ENCODE data around the gene KCNJ10. TPM values are rescaled to one million over a fixed set of nuclear protein-coding genes. Genes with fewer than 3 reads are reported as not detected.

The KCNJ10 gene
- total and polyA plus RNA-seq, 2 of the 13 experiments (the other 11 are each of a cell fraction or from before 2014, with no cell fraction given): 4.4 to 10.3 TPM

DNA sequence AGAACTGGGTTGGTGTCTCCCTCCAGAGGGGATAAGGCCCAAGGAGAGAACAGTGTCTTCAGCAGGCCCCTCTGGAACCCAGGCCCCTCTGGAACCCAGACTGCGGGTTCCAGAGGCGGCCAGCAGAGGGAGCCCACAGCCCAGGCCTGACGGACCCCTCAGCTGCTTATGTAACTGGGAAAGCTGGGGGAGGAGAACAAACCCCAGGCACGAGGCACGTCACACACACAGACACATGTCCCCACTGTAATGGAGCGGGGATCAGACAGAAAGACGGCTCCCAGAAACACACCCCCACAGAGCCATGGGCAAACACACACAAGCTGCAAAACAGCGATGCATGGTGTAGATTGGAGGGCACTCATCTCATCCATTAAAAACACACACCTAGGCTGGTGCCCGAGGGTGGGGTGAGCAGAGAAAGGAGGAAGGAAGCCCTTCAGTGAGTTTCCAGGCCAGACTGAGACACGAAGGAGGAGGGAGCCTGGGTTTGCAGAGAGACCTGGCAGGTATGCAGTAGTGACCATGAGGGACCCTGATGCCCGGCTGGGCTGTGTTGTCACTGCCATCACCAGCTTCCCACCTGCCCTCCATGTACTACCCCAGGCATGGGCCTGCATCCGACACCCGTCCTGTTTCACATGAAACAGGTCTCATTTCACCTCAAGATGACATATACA is 31.2 kb upstream of the KCNJ10 start (continued):
- TF ChIP-seq, protein P1, sequence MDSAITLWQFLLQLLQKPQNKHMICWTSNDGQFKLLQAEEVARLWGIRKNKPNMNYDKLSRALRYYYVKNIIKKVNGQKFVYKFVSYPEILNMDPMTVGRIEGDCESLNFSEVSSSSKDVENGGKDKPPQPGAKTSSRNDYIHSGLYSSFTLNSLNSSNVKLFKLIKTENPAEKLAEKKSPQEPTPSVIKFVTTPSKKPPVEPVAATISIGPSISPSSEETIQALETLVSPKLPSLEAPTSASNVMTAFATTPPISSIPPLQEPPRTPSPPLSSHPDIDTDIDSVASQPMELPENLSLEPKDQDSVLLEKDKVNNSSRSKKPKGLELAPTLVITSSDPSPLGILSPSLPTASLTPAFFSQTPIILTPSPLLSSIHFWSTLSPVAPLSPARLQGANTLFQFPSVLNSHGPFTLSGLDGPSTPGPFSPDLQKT (CRISPR knock-in tag; IDR thresholded peaks at IDR 0.05; ENCODE audit: borderline replicate concordance): no peak
- TF ChIP-seq ZNF549 (CRISPR knock-in tag; IDR thresholded peaks at IDR 0.05) (no peak), ZNF282 (IDR thresholded peaks at IDR 0.05; ENCODE audit: partially characterized antibody) (no peak), YEATS4 (CRISPR knock-in tag; IDR thresholded peaks at IDR 0.05; ENCODE audit: borderline replicate concordance) (peak; percentile 63; the same call in 1 of the 2 replicates), ZNF407 (CRISPR knock-in tag; IDR thresholded peaks at IDR 0.05; ENCODE audit: not compliant biosample characterization) (no peak), ZGPAT (CRISPR knock-in tag; IDR thresholded peaks at IDR 0.05) (peak; percentile 35; the same call in 1 of the 2 replicates), WIZ (CRISPR knock-in tag; IDR thresholded peaks at IDR 0.05) (no peak), HMG20A (CRISPR knock-in tag; IDR thresholded peaks at IDR 0.05; ENCODE audit: borderline replicate concordance) (no peak), ZEB1 (IDR thresholded peaks at IDR 0.05; ENCODE audit: insufficient replicate concordance, low read depth) (no peak)
- TF ChIP-seq, protein P2, sequence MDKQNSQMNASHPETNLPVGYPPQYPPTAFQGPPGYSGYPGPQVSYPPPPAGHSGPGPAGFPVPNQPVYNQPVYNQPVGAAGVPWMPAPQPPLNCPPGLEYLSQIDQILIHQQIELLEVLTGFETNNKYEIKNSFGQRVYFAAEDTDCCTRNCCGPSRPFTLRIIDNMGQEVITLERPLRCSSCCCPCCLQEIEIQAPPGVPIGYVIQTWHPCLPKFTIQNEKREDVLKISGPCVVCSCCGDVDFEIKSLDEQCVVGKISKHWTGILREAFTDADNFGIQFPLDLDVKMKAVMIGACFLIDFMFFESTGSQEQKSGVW (CRISPR knock-in tag; IDR thresholded peaks at IDR 0.05; ENCODE audit: borderline replicate concordance): no peak
- TF ChIP-seq, protein P3, sequence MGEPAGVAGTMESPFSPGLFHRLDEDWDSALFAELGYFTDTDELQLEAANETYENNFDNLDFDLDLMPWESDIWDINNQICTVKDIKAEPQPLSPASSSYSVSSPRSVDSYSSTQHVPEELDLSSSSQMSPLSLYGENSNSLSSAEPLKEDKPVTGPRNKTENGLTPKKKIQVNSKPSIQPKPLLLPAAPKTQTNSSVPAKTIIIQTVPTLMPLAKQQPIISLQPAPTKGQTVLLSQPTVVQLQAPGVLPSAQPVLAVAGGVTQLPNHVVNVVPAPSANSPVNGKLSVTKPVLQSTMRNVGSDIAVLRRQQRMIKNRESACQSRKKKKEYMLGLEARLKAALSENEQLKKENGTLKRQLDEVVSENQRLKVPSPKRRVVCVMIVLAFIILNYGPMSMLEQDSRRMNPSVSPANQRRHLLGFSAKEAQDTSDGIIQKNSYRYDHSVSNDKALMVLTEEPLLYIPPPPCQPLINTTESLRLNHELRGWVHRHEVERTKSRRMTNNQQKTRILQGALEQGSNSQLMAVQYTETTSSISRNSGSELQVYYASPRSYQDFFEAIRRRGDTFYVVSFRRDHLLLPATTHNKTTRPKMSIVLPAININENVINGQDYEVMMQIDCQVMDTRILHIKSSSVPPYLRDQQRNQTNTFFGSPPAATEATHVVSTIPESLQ (CRISPR knock-in tag; conservative IDR thresholded peaks at IDR 0.05): no peak
- TF ChIP-seq, protein P4, sequence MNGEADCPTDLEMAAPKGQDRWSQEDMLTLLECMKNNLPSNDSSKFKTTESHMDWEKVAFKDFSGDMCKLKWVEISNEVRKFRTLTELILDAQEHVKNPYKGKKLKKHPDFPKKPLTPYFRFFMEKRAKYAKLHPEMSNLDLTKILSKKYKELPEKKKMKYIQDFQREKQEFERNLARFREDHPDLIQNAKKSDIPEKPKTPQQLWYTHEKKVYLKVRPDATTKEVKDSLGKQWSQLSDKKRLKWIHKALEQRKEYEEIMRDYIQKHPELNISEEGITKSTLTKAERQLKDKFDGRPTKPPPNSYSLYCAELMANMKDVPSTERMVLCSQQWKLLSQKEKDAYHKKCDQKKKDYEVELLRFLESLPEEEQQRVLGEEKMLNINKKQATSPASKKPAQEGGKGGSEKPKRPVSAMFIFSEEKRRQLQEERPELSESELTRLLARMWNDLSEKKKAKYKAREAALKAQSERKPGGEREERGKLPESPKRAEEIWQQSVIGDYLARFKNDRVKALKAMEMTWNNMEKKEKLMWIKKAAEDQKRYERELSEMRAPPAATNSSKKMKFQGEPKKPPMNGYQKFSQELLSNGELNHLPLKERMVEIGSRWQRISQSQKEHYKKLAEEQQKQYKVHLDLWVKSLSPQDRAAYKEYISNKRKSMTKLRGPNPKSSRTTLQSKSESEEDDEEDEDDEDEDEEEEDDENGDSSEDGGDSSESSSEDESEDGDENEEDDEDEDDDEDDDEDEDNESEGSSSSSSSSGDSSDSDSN (CRISPR knock-in tag; IDR thresholded peaks at IDR 0.05): no peak

All from HepG2 (cell line).